AG10803 (cell line): ENCODE data around the gene PLXNA4.

Source experiments
- DNase-seq: peaks from one replicate; pipeline ENCODE4 v3.0.0; 2010; ENCODE audit warnings: low read depth
- H3K4me3 ChIP-seq: 2 replicates; pipeline ENCODE4 v1.5.1; 2011; ENCODE audit warnings: mild to moderate bottlenecking, low read length, control low read depth
- TF ChIP-seq, protein P1 (sequence below): conservative IDR thresholded peaks from 2 replicates; pipeline ENCODE4 v1.5.1; 2011; ENCODE audit warnings: mild to moderate bottlenecking, low read length, control low read depth, inconsistent platforms

The PLXNA4 gene

DNA sequence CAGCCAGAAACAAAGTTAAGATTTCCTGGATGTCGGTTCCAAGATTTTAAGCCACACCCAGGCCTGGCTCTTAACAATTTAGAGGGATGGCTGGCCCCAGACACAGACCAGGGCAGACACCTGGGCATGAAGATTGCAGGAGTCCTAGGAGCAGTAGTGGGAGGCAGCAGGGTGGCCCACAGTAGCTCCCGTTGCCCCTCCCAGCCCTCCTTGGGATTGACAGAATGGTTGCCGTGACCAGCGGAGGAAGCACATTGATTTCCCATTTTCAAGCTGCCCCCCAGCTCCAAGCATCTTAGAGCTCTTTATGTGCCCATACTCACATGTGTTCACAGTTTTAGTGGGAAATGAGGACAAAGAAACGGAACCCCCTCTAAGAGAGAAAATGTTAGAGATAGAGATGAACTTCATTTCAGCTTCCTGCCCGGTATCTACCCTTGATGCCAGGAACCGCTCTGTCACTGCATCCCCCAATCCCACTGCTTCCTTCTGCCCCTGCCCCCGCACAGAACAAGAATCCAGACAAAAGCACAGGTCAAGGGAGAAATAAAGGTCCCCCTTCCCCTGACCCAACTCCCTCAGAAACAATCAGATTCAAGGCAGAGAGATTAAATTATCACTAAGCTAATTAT is 101.1 kb downstream of the PLXNA4 start:
- no peak overlapping the region for H3K4me3 ChIP-seq
- TF ChIP-seq, protein P1, sequence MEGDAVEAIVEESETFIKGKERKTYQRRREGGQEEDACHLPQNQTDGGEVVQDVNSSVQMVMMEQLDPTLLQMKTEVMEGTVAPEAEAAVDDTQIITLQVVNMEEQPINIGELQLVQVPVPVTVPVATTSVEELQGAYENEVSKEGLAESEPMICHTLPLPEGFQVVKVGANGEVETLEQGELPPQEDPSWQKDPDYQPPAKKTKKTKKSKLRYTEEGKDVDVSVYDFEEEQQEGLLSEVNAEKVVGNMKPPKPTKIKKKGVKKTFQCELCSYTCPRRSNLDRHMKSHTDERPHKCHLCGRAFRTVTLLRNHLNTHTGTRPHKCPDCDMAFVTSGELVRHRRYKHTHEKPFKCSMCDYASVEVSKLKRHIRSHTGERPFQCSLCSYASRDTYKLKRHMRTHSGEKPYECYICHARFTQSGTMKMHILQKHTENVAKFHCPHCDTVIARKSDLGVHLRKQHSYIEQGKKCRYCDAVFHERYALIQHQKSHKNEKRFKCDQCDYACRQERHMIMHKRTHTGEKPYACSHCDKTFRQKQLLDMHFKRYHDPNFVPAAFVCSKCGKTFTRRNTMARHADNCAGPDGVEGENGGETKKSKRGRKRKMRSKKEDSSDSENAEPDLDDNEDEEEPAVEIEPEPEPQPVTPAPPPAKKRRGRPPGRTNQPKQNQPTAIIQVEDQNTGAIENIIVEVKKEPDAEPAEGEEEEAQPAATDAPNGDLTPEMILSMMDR, result no peak
- no peak for DNase-seq

- DNase-seq, result peak; percentile 77
- TF ChIP-seq, protein P1, result no peak
These were observed 103.7 kb downstream of the PLXNA4 start for GRCh38 chr7:132472463-132473120.

DNA sequence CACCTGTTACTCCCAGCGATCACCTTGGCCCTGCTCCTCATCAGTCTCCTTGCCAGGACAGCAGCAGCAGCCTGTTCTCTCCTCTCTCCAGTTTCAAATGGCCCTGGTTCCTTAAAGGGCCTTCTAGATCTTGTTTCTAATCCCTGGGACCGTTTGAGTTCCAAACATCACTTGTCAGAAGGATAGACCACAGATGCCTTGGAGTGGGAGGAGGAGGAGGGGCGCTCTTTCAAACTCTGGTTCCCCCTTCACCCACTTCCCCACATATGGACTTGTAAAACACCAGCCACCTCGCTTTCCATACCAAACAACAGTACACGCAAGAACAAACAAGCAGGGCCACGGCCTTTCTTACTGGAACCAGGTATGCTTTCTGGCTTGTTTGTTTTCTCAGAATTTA is 104.8 kb downstream of the PLXNA4 start:
- TF ChIP-seq, protein P1, result no peak
- H3K4me3 ChIP-seq, result no peak overlapping the region
- DNase-seq, result no peak

More at GRCh38 chr7:132472463-132473120, 103.7 kb downstream of the PLXNA4 start:
- H3K4me3 ChIP-seq, result no peak overlapping the region

GRCh38 chr7:132469681-132470080 is 106.6 kb downstream of the PLXNA4 start:
- TF ChIP-seq, protein P1, result no peak
- DNase-seq, result no peak
- no peak overlapping the region for H3K4me3 ChIP-seq

DNA sequence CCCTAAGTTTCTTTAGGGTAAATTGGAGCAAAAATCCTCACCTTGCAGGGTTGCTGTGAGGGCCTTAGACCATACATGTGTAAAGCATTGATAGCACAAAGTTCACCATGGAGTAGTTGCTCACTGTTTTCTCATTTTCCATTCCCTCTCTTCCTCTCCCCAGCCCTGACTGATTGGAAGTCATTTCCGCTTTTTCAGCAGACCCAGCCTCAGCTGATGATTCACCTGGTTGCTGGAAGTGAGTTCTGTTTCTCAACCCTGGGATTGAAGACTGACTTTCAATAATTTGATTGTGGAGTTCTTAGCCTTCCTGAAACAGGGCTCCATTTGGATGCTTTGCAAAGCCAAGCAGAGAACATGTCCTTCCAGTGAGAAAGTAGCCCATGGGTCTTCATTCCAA is 107.0 kb downstream of the PLXNA4 start:
- DNase-seq, result no peak
- TF ChIP-seq, protein P1, result no peak
- no peak overlapping the region for H3K4me3 ChIP-seq

- no peak overlapping the region for H3K4me3 ChIP-seq
- no peak for DNase-seq
- TF ChIP-seq, protein P1, result no peak
These were observed 109.9 kb downstream of the PLXNA4 start for GRCh38 chr7:132466367-132466766.

DNA sequence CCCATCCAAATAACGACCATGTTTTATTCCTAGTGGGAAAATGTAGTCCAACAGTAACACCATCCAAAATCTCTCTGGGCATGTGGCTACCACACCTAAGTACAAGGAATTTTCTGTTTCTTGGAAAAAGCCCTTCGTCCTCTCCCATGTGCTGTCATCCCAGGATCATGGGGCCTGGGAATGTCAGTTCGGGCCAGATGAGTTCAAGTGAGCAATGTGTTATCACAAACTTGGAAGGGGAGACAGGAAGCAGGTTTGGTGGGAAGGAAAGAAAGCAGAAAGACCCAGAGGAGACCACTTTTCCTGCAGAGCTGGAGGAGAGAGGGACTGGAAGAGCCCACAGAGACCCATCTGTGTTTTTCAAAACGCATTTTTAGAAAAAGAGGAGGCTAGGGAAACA is 110.8 kb downstream of the PLXNA4 start:
- no peak overlapping the region for H3K4me3 ChIP-seq
- no peak for DNase-seq
- TF ChIP-seq, protein P1, result no peak
